Hepatic stellate cell (primary cell): ENCODE measurements around the gene TBKBP1.

Experiments used
- DNase-seq: peaks from one replicate; pipeline ENCODE4 v3.0.0; 2011; ENCODE audit warnings: low spot score

Gene TBKBP1

GRCh38 chr17:47715669-47716325, 21.8 kb downstream of the TBKBP1 start:
- no peak for DNase-seq

GRCh38 chr17:47716375-47716774, 22.4 kb downstream of the TBKBP1 start:
- no peak for DNase-seq

DNA sequence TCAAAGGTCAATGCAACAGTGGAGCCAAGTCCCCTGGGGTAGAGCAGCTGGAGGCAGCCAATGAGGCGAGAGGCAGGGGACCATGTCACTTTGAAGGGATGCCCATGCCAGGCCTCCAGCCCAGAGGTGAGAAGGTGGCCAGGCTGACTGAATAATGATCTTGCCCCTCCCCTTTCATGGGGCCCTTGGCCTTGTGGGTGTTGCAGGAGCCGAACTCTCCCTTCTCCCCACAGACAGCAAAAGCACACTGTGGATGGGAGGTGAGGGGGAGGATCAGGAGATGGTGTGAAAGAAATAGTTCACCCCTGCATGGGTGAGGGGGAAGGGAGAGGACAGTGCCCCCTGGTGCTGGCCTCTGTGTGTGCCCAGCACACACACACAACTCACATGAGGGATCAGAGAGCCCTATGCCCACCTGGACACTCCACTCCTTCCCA, 23.3 kb downstream of the TBKBP1 start:
- DNase-seq: no peak

GRCh38 chr17:47717979-47718621, 24.1 kb downstream of the TBKBP1 start:
- DNase-seq: no peak

GRCh38 chr17:47718634-47719405, 24.9 kb downstream of the TBKBP1 start:
- no peak for DNase-seq

GRCh38 chr17:47719411-47720152, 25.6 kb downstream of the TBKBP1 start:
- peak; percentile 90 for DNase-seq

GRCh38 chr17:47720196-47720595, 26.2 kb downstream of the TBKBP1 start:
- DNase-seq: no peak

GRCh38 chr17:47720754-47721533, 27.0 kb downstream of the TBKBP1 start:
- peak; percentile 71 for DNase-seq

DNA sequence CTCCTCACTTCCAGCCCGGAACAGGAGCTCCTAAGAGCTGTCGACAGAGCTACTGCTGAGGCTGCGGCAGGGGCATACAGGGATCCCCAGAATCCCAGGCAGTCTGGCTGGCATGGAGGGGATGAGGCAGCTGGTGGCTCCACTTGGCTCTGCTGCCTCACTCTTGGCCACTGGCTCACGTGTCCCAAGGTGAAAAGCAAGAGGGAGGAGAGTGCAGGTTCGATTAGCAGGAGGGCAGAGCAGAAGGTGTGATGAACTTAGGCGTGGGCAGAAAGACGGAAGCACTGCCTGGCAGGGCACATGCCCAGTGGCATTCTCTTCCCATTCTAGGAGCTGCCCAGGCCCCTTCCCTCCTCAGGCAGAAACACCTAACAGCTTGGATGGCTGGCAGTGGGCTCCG, 27.8 kb downstream of the TBKBP1 start:
- DNase-seq: no peak

GRCh38 chr17:47724705-47725104, 30.7 kb downstream of the TBKBP1 start:
- DNase-seq: no peak

DNA sequence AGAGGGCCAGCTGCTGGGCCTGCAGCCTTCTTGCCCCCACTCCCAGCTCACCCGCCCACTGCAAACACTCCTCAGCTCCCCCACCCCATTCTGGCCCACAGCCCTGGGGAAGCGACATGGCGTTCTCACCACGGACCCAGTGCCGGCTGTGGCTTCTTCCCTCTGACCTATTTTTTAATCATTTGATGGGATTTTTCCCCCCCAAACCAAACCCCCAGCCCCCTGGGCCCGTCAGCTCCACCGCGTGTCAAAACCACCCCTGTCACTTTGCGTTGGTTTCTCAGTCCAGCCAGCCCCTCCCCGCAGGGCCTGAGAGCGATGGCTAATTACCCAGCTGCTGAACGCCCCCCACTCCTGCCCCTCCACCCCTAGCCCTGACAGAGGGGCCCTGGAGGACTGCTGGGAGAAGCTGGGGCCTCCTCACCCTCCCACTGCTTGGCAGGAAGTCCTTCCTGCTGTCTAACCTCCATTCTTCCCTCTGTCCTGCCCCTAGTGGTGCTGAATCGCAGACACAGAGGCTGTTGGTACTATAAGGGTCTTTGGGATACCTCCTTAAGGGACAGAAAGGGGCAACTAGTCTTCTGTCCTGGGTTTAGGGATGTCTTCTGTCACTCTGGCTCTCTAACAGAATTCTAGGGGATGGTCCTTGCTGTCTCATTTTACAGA, 31.6 kb downstream of the TBKBP1 start:
- no peak for DNase-seq

GRCh38 chr17:47726796-47727703, 33.1 kb downstream of the TBKBP1 start:
- no peak for DNase-seq

GRCh38 chr17:47727704-47728036, 33.7 kb downstream of the TBKBP1 start:
- no peak for DNase-seq

- no peak for DNase-seq
Observed at GRCh38 chr17:47728214-47728877, 34.4 kb downstream of the TBKBP1 start.

DNA sequence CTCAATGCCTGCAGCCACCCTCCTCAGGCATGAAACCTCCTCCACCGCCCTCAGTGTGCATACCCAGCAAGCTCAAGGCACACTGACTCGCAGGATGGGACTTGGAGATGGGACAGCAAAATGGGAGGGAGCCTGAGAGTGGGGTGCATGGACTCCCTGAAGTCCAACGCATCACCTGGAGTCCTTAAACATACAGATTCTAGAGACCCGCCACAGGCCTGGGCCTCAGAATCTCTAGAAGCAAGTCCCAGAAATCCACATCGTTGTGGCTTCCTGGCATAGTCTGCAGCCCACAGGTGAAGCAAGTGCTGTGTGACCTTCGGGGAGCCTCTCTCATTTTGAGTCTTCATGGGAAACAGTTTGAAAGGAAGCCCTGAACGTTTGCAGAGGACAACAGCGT, 35.5 kb downstream of the TBKBP1 start:
- no peak for DNase-seq

DNA sequence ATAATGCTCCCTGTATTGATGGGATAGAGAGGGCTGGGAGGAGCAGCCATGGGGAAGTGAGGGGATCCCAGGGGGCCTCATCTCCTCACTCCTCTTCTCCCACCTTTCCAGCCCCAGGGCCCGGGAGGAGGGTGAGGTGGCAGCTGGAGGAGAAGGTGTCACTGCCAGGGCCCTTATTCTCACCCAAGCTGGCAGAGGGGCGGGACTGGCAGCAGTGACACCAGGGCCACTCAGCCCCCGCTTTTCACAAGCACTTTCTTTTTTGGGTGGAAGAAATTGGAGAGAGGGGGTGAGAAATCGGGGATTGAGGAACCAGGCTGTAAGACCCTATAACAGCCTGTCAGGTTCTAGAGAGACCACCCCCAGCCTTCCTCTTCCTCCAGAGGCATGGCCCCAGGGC, 36.7 kb downstream of the TBKBP1 start:
- no peak for DNase-seq

- DNase-seq: no peak
Observed at GRCh38 chr17:47731396-47731795, 37.4 kb downstream of the TBKBP1 start.

DNA sequence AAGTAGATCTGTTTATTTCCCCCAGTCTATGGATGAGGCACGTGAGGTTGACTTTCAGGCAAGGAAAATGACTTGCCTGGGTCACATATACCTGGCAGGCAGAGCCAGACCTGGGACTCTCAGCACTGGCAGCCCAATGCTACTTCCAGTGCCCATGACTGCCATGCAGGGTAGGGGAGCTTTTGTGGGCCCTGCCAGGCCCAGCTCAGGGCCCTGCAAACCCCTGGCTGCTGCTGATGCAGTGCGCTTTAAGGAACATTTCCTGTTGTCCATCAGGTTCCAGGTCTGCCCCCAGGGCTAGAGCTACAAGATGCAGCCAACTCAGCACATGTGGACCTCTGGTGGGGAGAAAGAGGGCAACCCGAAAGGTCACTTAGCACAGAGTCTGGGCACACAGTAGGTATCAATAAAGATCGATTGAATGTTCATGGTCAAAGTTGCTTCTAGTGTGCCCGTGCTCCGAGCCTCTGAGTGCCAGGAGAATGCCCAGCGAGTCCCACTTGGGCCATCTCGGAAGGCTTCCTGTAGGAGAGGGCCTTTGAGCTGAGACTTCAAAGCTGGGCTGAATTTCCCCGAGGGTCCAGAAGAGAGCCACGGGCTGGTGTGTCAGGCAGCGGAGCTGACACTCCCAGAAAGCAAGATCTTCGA, 38.6 kb downstream of the TBKBP1 start:
- no peak for DNase-seq

DNA sequence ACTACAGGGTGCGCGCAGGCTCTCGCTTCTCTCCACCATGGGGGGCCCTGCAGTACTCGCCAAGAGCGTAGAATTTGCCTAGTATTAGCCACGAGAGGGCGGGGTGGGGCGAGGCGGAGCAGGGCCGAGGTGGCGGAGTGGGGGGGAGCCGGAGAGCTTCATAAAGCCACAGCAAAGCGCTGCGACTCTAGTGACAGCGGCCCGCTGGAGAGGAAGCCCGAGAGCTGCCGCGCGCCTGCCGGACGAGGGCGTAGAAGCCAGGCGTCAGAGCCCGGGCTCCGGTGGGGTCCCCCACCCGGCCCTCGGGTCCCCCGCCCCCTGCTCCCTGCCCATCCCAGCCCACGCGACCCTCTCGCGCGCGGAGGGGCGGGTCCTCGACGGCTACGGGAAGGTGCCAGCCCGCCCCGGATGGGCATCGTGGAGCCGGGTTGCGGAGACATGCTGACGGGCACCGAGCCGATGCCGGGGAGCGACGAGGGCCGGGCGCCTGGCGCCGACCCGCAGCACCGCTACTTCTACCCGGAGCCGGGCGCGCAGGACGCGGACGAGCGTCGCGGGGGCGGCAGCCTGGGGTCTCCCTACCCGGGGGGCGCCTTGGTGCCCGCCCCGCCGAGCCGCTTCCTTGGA, 39.2 kb downstream of the TBKBP1 start, which contains the start of gene TBX21:
Gene TBX21, plus strand, starts transcription at position 190 of the 627 bp plus-strand sequence. Its CDS starts 219 bp downstream, at position 409.
- no peak for DNase-seq
